DOHH2 (cell line): Measurements from ENCODE around the gene ZNRF3.

ENCODE experiments used
- CTCF ChIP-seq: fragments of 200-600 bp; sonication (generic); IDR thresholded peaks from one replicate; pipeline ENCODE4 v1.5.1; 2014; ENCODE audit warnings: antibody characterized with exemption, mild to moderate bottlenecking, low read depth, low read length; ENCODE audit not compliant: poor library complexity, severe bottlenecking
- EZH2phosphoT487 ChIP-seq: fragments of 200-600 bp; sonication (generic); IDR thresholded peaks from 2 replicates; pipeline ENCODE4 v1.6.1; 2017; ENCODE audit warnings: borderline replicate concordance, mild to moderate bottlenecking, antibody characterized with exemption, low read length, moderate library complexity, mixed read lengths

GRCh38 chr22:28940441-28940840 lies 57.1 kb downstream of the ZNRF3 start:
- TF ChIP-seq CTCF (no peak), EZH2phosphoT487 (no peak)
